ENCODE data around the gene SMIM7.

The SMIM7 gene

DNA sequence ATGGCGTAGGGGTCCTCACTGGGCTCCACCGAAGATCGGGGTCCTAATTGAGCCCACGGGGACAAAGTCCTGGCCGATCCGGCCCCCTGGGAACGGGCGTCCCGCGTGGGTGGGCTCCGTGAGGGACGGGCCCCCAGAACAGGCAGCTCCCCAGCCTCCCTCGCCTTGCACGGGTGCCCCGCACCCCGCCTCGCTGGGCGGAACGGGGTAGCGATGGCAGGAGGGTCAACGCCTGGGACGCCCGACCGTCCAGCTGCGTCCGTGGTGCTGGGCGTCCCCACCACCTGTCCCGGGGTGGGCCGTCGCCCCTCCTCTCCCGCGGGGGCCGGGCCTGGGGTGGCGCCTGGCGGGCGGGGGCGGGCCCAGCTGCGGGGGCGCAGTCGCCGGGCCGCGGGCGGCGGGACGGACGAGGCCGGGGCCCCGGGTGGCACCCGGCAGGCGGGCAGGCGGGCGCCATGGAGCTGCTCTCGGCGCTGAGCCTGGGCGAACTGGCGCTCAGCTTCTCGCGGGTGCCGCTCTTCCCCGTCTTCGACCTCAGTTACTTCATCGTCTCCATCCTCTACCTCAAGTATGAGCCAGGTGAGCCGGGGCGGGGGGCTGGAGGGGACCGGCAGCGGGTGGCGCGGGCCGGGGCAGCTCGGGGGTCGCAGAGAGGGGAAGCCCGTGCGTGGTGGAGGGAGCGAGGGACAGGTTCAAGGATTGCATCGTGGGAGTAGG, 977 bp upstream of the SMIM7 start, which contains the start of gene TMEM38A:
Gene TMEM38A (plus strand): TSS at position 377 of the 717 bp plus-strand sequence. CDS start 79 bp downstream, at position 456.
- TF ChIP-seq, protein P1, sequence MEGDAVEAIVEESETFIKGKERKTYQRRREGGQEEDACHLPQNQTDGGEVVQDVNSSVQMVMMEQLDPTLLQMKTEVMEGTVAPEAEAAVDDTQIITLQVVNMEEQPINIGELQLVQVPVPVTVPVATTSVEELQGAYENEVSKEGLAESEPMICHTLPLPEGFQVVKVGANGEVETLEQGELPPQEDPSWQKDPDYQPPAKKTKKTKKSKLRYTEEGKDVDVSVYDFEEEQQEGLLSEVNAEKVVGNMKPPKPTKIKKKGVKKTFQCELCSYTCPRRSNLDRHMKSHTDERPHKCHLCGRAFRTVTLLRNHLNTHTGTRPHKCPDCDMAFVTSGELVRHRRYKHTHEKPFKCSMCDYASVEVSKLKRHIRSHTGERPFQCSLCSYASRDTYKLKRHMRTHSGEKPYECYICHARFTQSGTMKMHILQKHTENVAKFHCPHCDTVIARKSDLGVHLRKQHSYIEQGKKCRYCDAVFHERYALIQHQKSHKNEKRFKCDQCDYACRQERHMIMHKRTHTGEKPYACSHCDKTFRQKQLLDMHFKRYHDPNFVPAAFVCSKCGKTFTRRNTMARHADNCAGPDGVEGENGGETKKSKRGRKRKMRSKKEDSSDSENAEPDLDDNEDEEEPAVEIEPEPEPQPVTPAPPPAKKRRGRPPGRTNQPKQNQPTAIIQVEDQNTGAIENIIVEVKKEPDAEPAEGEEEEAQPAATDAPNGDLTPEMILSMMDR (IDR thresholded peaks at IDR 0.05; ENCODE audit: low read depth, low read length) = no peak
- peaks cover 26% of the 10 kb centered on the region for H3K36me3 ChIP-seq
- no peaks in the 10 kb centered on the region for H3K27me3 ChIP-seq
- H3K4me1 ChIP-seq = no peaks in the 10 kb centered on the region
- no peaks in the 10 kb centered on the region for H3K9me3 ChIP-seq
- DNase-seq = peak; percentile 68
- H3K4me3 ChIP-seq (ENCODE audit: low read depth, low read length) = peak within 1 kb of the TSS; percentile 87

- TF ChIP-seq, protein P1 (IDR thresholded peaks at IDR 0.05; ENCODE audit: low read depth, low read length) = no peak
- no peaks in the 10 kb centered on the region for H3K9me3 ChIP-seq
- H3K4me3 ChIP-seq (ENCODE audit: low read depth, low read length) = peak overlapping the region; percentile 87
- H3K27me3 ChIP-seq = no peaks in the 10 kb centered on the region
- no peak for DNase-seq
- H3K4me1 ChIP-seq = no peaks in the 10 kb centered on the region
- H3K36me3 ChIP-seq = peaks cover 39% of the 10 kb centered on the region
Observed at GRCh38 chr19:16659464-16659831, 496 bp downstream of the SMIM7 start.

- H3K9me3 ChIP-seq = no peaks in the 10 kb centered on the region
- DNase-seq = no peak
- H3K4me1 ChIP-seq = no peaks in the 10 kb centered on the region
- no peak overlapping the region for H3K4me3 ChIP-seq (ENCODE audit: low read depth, low read length)
- H3K36me3 ChIP-seq = peaks cover 60% of the 10 kb centered on the region
- TF ChIP-seq, protein P1 (IDR thresholded peaks at IDR 0.05; ENCODE audit: low read depth, low read length) = no peak
- no peaks in the 10 kb centered on the region for H3K27me3 ChIP-seq
Observed at GRCh38 chr19:16657384-16657783, 2.6 kb downstream of the SMIM7 start.

GRCh38 chr19:16655727-16656126, 4.2 kb downstream of the SMIM7 start:
- Histone ChIP-seq H3K4me1 (no peaks in the 10 kb centered on the region), H3K4me3 (ENCODE audit: low read depth, low read length) (no peak overlapping the region), H3K9me3 (no peaks in the 10 kb centered on the region), H3K36me3 (peaks cover 73% of the 10 kb centered on the region), H3K27me3 (no peaks in the 10 kb centered on the region)
- TF ChIP-seq, protein P1 (IDR thresholded peaks at IDR 0.05; ENCODE audit: low read depth, low read length) = no peak
- DNase-seq = no peak

- Histone ChIP-seq H3K9me3 (no peaks in the 10 kb centered on the region), H3K4me1 (no peaks in the 10 kb centered on the region), H3K27me3 (no peaks in the 10 kb centered on the region), H3K4me3 (ENCODE audit: low read depth, low read length) (no peak overlapping the region), H3K36me3 (peaks cover 78% of the 10 kb centered on the region)
- no peak for DNase-seq
- TF ChIP-seq, protein P1 (IDR thresholded peaks at IDR 0.05; ENCODE audit: low read depth, low read length) = no peak
Observed at GRCh38 chr19:16654627-16655026, 5.3 kb downstream of the SMIM7 start.

GRCh38 chr19:16654140-16654539, 5.8 kb downstream of the SMIM7 start:
- peak; percentile 43 for DNase-seq
- TF ChIP-seq, protein P1 (IDR thresholded peaks at IDR 0.05; ENCODE audit: low read depth, low read length) = no peak

More at GRCh38 chr19:16654140-16654539, 5.8 kb downstream of the SMIM7 start:
- no peaks in the 10 kb centered on the region for H3K27me3 ChIP-seq
- H3K9me3 ChIP-seq = no peaks in the 10 kb centered on the region
- H3K4me3 ChIP-seq (ENCODE audit: low read depth, low read length) = no peak overlapping the region
- no peaks in the 10 kb centered on the region for H3K4me1 ChIP-seq
- H3K36me3 ChIP-seq = peaks cover 83% of the 10 kb centered on the region

All from BE2C (cell line).